DMS 273 (cell line): ENCODE data around the gene GABARAPL1.

Experiments
- DNase-seq: peaks from one replicate; lab custom pipeline; 2025; ENCODE audit not compliant: unreplicated experiment; lab: John Stamatoyannopoulos, UW

The GABARAPL1 gene

DNA sequence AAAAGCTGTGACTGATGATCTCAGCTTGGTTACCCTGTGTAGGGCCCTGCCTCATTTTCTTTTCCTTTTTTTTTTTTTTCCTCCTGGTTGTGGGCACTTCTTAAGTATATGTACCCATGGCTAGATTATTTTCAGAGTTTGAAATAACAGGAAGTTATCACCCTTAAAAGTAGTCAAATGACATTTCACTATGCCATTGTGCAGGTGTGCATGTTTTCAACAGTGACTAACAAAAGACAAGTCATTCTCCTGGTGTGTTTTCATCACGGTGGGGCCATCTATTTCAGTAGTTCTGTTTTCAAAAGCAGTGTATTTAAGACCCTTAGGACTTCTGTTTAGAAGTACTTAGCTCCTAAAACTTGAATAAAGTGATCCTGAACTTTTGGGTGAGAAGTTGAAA, 15.0 kb downstream of the GABARAPL1 start:
- no peak for DNase-seq

DNA sequence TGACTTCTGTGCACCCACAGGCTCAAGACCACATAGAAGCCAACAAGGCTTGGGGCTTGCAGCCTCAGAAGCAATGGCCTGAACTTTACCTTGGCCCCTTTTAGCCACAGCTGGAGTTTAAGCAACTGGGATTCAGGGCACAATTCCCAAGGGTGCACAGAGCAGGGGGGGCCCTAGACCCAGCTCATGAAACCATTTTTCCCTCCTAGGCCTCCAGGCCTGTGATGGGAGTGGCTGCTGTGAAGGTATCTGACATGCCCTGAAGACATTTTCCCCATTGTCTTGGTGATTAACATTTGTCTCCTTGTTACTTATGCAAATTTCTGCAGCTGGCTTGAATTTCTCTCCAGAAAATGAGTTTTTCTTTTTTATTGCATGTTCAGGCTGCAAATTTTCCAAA, 21.9 kb downstream of the GABARAPL1 start:
- no peak for DNase-seq

DNA sequence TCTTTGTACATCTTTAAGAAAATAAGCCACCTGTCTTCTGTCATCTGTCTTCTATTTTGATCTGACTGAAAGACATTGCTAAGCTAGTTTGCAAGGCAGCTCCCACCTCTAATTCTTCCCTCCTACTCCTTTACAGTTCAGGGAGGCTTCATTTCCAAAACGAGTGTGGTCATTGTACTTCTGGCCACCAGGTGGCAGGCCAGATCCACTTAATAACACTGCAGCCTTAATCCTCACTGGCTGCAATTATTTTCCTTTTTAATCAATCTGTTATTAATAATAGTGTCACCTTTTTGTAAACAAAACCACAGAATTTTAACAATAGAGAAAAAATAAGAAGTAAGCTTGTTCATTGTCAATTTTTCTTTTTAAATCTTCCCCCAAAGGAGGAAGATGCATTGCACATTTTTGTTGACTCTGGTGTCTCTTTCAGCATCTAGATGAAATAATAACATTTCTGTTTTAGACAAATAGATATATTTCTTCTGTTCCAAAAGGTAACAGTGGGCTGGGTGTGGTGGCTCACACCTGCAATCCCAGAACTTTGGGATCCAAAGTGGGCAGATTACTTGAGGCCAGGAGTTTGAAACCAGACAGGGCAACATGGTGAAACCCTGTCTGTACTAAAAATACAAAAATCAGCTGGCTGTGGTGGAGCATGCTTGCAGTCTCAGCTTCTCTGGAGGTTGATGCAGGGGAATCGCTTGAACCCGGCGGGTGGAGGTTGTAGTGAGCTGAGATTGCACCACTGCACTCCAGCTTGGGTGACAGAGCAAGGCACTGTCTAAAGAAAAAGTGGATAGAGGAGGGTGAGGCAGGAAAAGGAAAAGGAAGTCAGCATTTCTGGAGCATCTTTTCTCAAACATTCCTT, 23.3 kb downstream of the GABARAPL1 start:
- peak; percentile 42 for DNase-seq

DNA sequence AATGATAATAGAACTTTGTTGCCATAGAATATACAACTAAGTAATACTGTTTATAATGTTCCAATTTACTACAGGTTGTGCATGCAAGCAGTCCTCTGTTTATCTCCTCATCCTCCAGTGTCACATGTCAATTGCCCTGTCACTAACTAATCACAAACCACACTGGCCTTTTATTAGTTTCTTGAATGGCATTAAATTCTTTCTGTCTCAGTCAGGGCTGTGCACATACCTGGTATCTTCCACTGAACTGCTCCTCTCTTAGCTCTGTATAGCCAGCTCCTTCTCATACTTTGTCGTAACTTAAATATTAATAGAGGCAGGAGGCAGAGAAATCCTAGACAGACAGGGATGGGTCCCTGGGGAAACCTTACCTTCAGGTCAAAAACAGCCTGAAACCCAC, 24.0 kb downstream of the GABARAPL1 start:
- no peak for DNase-seq

DNA sequence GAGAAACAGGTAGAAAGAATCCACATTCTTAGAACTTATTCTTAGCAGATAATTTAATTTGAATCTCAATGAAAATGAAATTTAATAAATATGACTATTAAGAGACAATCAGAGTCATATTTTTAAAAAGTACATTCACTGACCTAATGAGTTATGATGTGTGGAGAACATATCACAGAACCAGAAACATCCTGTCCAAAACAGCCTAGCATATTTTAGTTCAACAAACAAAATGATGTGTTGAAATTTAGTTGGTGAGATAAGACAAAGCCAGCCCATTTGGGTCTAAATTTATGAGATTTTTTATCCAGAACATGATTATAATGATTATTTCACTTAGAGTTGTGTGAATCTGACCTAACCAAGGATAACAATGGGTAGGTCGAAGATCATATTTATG, 25.8 kb downstream of the GABARAPL1 start:
- no peak for DNase-seq

DNA sequence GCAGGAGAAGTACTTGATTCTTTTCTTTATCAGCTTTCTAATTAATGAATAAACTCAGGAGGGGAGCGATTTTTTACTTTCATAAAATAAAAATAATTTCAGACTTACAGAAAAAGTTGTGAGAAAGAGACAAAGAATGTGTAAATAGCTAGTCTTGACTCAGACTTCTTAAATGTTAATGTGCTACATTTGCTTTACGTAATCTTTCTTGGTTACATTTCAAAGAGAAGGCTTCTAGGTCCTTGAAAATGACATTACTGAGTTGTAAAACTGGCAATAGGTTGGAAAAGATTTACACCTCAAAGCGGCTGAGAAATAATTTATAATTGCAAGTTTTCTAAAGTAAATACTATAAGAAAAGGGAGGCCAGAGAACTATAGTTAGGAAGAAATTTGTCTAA, 28.6 kb downstream of the GABARAPL1 start:
- no peak for DNase-seq

DNA sequence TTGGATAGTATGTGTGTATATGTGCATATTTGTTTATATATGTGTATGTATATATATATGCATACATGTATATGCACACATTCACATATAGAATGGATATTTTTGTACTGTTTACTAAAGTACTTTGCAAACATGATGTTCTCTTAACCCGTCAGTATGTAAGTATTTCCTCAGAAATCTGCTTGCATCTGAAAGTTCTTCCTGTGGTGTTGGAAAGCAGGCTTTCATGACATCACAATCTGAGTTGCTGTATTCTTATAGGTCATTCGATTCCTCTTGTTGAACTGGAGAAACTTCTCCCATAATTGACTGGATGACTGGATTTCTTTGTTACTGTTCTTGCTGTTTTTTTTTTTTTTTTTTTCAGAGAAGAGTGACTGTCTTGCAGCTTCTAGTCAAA, 29.1 kb downstream of the GABARAPL1 start:
- DNase-seq: no peak

DNA sequence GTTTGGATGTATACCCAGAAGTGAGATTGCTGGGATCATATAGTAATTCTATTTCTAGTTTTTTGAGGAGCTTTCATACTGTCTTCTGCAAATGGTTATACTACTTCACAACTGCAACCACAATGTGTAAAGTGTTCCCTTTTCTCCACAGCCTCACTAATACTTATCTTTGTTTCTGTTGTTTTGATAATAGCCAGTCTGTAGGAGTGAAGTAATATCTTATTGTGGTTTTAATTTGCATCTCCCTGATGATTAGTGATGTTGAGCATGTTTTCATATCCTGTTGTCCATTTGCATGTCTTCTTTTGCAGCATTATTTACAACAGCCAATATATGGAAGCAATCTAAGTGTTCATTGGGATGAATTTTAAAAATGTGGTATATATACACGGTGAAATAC, 29.9 kb downstream of the GABARAPL1 start:
- DNase-seq: no peak

DNA sequence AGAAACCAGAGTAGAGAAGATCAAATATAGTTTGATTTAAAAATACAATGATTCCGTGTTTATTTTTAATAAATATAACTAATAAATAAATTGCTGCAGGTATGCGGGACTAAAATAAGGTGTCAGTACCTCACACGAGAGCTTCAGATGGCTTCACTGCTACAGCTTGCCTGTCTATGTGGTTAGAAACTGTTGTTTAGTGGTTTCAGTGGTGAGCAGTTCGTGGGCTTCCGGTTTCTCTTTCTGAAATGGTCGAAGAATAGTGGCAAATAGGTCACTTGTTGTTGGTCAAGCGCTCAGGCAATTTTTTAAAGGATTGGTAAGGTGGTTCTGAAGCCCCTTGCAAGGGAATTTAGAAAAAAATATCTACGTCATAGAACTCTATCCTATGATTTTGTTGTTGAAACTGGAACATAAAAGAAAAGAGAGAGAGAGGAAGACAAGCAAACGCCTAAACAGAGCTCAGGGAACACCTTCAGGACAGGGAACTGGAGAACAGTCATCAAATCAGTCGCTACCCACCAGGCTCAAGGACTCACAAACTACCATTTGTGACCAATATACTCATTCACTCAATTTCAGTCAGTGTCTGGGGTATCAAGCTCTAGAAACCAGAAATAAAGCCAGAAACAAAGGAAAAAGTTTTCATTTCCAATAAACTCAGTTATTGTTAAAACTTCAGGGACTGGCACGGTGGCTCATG, 31.3 kb downstream of the GABARAPL1 start:
- DNase-seq: no peak

DNA sequence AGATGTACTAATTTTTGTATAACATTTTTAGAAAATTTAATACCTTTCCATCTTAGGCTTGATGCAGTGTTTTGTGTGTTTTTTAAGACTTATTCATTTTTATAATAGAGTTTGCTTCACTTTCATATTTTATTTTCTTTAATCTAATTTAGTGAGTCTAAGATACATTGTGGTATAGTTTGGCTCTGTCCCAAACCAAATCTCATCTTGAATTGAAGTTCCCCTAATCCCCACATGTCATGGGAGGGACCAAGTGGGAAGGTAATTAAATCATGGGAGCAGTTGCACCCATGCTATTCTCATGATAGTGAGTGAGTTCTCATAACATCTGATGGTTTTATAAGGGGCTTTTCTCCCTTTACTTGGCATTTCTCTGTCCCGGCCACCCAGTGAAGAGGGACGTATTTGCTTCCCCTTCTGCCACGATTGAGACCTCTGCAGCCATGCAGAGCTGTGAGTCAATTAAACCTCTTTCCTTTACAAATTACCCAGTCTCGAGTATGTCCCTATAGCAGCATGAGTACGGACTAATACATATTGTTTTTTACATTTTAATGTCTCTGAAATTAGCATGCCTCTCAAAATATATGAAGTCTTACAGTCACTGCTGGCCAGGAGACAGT, 34.9 kb downstream of the GABARAPL1 start:
- DNase-seq: no peak

DNA sequence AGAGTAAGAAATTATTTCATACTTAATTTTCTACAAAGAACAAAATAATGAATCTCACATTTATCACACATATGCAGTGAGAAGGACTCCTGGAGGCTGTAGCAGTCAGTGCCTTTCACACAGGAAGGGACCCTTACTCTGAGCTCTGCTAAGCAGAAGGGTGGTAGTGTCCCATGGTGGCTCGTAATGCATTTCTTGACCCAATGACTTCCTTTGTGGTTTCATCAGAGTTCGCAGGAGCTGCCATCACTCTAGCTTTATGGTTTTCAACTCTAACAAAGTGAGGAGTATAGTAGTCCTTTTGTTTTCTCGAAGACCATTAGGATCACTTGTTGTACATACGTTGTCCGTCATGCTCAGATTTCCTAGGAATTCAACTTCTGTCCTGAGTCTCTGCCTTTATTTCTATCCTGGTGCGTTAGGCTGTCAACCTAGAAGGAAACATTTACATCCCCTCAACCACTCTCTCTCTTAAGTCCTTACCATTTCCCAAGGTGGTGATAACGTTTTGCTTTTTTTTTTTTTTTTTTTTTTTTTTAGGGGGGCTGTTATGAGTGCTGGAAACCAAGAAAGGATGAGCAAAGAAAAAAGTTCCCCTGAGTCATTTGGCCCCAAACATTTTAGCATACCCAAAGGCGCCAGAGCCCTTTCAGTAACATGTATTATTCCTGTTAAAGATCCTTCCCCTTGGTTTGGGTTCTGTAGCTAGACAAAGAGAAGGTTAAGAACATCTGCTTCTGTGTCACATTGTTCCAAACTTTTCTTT, 37.2 kb downstream of the GABARAPL1 start:
- DNase-seq: no peak

DNA sequence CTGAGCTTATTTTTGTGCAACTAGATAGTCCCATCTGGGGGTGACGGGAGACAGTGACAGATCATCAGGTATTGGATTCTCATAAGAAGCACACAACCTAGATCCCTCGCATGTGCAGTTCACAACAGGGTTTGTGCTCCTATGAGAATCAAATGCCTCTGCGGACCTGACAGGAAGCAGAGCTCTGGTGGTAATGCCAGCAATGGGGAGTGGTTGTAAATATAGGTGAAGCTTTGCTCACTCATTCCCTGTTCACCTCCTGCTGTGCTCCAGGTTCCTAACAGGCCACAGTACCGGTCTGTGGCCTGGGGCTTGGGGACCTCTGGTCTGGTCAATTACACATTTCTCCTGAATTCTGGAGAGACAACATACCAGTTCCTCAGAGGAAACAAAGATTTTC, 39.0 kb downstream of the GABARAPL1 start:
- DNase-seq: no peak

DNA sequence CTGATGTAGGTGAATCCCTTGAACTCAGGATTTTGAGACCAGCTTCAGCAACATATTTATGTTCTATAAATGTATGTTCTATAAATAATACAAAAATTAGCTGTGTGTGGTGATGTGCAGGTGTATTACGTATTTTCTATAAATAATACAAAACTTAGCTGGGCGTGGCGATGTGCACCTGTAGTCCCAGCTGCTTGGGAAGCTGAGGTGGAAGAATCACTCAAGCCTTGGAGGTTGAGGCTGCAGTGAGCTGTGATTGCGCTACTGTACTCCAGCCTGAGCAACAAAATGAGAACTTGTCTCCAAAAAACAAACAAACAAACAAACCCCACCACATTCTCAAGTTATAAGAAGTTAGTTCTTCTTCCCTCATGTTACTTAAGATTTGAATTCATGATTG, 39.5 kb downstream of the GABARAPL1 start:
- no peak for DNase-seq

DNA sequence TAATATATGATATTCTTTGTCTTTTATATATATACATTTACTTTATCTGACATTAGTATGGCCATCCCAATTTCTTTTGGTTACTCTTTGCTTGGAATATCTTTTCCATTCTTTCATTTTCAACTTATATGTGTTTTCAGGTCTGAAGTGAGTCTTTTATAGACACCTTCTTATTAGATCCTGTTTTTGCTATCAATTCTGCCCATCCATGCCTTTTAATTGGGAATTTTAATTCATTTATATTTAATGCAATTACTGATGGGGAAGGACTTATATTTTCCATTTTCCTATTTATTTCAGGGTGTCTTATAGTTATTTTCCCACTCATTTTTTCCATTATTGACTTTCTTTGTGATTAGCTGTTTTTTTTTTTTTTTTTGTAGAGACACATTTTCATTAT, 43.4 kb downstream of the GABARAPL1 start:
- no peak for DNase-seq

DNA sequence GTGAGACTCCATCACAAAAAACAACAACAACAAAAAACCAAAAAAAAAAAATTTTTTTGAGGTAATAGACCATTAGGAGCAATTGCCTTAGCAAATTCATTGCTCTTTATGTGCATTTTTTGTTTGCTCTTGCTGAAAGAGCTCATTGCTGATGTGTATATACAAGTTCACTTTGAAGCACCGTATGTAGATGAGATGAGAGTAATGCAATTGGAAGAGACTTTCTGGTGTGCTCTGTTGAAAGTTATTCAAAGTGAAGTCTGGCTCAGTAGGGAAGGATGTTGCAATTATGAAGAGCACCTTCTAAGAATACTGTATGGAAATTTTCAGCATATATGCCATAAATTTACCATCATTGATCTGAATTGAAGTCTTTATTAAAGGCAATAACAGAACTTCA, 48.2 kb downstream of the GABARAPL1 start:
- DNase-seq: no peak

DNA sequence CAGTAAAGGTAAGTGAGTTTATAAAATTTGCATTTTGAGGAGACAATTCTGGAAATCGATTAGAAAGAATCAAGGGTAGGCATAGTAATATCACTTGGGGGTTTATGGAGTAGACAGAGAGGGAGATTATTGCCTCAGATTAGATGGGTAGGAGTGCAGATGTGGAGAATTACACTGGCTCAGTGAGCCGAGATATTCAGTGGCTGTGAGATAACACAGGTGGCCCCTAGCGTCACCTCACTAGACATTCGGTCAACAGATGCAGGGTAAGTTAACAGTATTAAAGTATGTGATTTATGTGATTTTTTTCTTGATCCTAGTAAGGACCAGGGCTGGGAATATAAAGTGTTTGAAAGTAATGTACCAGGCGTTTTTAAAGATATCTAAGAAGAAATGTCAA, 55.4 kb downstream of the GABARAPL1 start:
- DNase-seq: no peak

DNA sequence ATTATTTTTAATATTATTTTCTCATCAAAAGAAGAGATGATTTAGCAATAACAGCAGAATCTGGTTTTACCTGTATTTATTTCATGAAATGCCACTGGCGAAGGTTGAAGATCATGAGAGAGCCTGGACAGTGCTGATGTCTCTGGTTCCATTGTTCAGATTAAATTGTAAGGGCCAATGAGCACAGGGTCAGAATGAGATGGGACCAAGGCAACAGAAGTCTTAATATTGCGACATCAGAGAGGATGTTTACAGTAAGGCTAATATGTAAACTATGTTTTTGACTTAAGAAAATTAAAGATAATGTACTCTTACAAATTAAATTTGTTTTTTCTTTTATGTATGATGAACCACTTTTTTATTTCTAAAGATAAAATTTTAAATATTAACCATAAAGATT, 59.8 kb downstream of the GABARAPL1 start:
- no peak for DNase-seq
